ENCODE results near the gene MIPEP.
"Not testable (repeated sequence)": the region's sequence is repeated elsewhere in the genome, so short reads cannot be mapped to it uniquely, and the experiment has no call there.

GRCh38 chr13:23746141-23746540 is 143.1 kb downstream of the MIPEP start:
- not testable (repeated sequence) for TF ChIP-seq CTCF (IDR thresholded peaks at IDR 0.05); POLR2A (IDR thresholded peaks at IDR 0.05; ENCODE audit: low read depth); EP300 (IDR thresholded peaks at IDR 0.05); POLR2AphosphoS5 (IDR thresholded peaks at IDR 0.05)
